Hepatocyte (in vitro differentiated cells): ENCODE data around the gene LRCOL1. TPM values are rescaled to one million over a fixed set of nuclear protein-coding genes. Genes with fewer than 3 reads are reported as not detected.

Experiments
- DNase-seq: peaks from one replicate; pipeline ENCODE4 v3.0.0-alpha.2; 2016; ENCODE audit warnings: low spot score
- H2AFZ ChIP-seq: fragments of 200-600 bp; sonication (generic); 2 replicates; pipeline ENCODE4 v1.6.0; 2016; ENCODE audit warnings: antibody characterized with exemption, mild to moderate bottlenecking
- H3K27ac ChIP-seq: fragments of 200-600 bp; sonication (generic); 2 replicates; pipeline ENCODE4 v1.5.1; 2016; ENCODE audit warnings: mild to moderate bottlenecking
- H3K27me3 ChIP-seq: fragments of 200-600 bp; sonication (generic); 2 replicates; pipeline ENCODE4 v1.6.1; 2016
- H3K36me3 ChIP-seq: fragments of 200-600 bp; sonication (generic); replicated peaks from 2 replicates; pipeline ENCODE4 v1.5.1; 2016; ENCODE audit warnings: low read depth; ENCODE audit not compliant: insufficient read depth
- H3K4me1 ChIP-seq: fragments of 200-600 bp; sonication (generic); 2 replicates; pipeline ENCODE4 v1.5.1; 2016; ENCODE audit warnings: mild to moderate bottlenecking, moderate library complexity; ENCODE audit not compliant: insufficient read depth
- H3K4me2 ChIP-seq: fragments of 200-600 bp; sonication (generic); 2 replicates; pipeline ENCODE4 v1.6.0; 2016
- H3K4me3 ChIP-seq: fragments of 200-600 bp; sonication (generic); 2 replicates; pipeline ENCODE4 v1.5.1; 2016; ENCODE audit warnings: mild to moderate bottlenecking
- H3K79me2 ChIP-seq: fragments of 200-600 bp; sonication (generic); 2 replicates; pipeline ENCODE4 v1.6.0; 2017; ENCODE audit warnings: mild to moderate bottlenecking
- H3K9me2 ChIP-seq: fragments of 200-600 bp; sonication (generic); replicated peaks from 2 replicates; pipeline ENCODE4 v1.6.0; 2017; ENCODE audit warnings: mild to moderate bottlenecking; ENCODE audit not compliant: insufficient read depth
- H3K9me3 ChIP-seq: fragments of 200-600 bp; sonication (generic); 2 replicates; pipeline ENCODE4 v1.5.1; 2016; ENCODE audit warnings: low read depth, mild to moderate bottlenecking
- H4K20me1 ChIP-seq: fragments of 200-600 bp; sonication (generic); 2 replicates; pipeline ENCODE4 v1.6.0; 2016; ENCODE audit warnings: mild to moderate bottlenecking; ENCODE audit not compliant: insufficient read depth, poor library complexity, severe bottlenecking
- CTCF ChIP-seq: fragments of 200-600 bp; sonication (generic); IDR thresholded peaks from 2 replicates; pipeline ENCODE4 v1.5.1; 2016; ENCODE audit warnings: antibody characterized with exemption, mild to moderate bottlenecking; ENCODE audit not compliant: poor library complexity
- EZH2 ChIP-seq: fragments of 200-600 bp; sonication (generic); IDR thresholded peaks from 2 replicates; pipeline ENCODE4 v1.6.1; 2016; ENCODE audit warnings: antibody characterized with exemption, mild to moderate bottlenecking, borderline replicate concordance
- EZH2phosphoT487 ChIP-seq: fragments of 200-600 bp; sonication (generic); IDR thresholded peaks from one replicate; pipeline ENCODE4 v1.6.1; 2018; ENCODE audit warnings: antibody characterized with exemption, mild to moderate bottlenecking, low read depth, moderate library complexity; ENCODE audit not compliant: unreplicated experiment, severe bottlenecking
- WGBS: methylation state at CpG from one replicate; pipeline ENCODE4 v1.1.6; 2016; ENCODE audit warnings: low lambda C conversion rate; ENCODE audit errors: missing lambda C conversion rate; 5-methylcytosine and 5-hydroxymethylcytosine counted together
- polyA plus RNA-seq: library from polyadenylated mRNA; unstranded; fragments of >200 nt; fragmentation: Nextera tagmentation; extraction: Ambion mirVana; gene quantifications from 2 replicates; pipeline ENCODE4 v1.2.1, GENCODE V29; 2016
- total RNA-seq: library from RNA; depleted of rRNA; stranded (reverse); fragments of >200 nt; gene quantifications from 2 replicates; pipeline ENCODE4 v1.2.3, GENCODE V29; 2014

Gene LRCOL1
- total and polyA plus RNA-seq, 2 experiments from 2014 or later = 0.28 TPM; not detected in 1

GRCh38 chr12:132578118-132578517 is 32.3 kb downstream of the LRCOL1 start:
- Histone ChIP-seq H3K9me3 (no peaks in the 10 kb centered on the region), H3K79me2 (no peaks in the 10 kb centered on the region), H3K27ac (no peak overlapping the region), H3K4me1 (no peaks in the 10 kb centered on the region), H4K20me1 (peaks cover 8% of the 10 kb centered on the region), H3K27me3 (peaks cover 12% of the 10 kb centered on the region), H3K4me3 (no peak overlapping the region), H3K4me2 (no peak overlapping the region), H3K36me3 (no peaks in the 10 kb centered on the region), H2AFZ (no peak overlapping the region), H3K9me2 (no peaks in the 10 kb centered on the region)
- 95% methylated on average over 10 of the region's 11 CpGs for WGBS
- DNase-seq = no peak
- TF ChIP-seq EZH2phosphoT487 (no peak), CTCF (no peak), EZH2 (no peak)

GRCh38 chr12:132577191-132577920 is 33.0 kb downstream of the LRCOL1 start:
- no peak for DNase-seq
- Histone ChIP-seq H3K27ac (no peak overlapping the region), H3K4me3 (no peak overlapping the region), H3K4me2 (no peak overlapping the region), H2AFZ (no peak overlapping the region), H4K20me1 (peaks cover 5% of the 10 kb centered on the region), H3K4me1 (no peaks in the 10 kb centered on the region), H3K9me2 (no peaks in the 10 kb centered on the region), H3K36me3 (no peaks in the 10 kb centered on the region), H3K27me3 (peaks cover 6% of the 10 kb centered on the region), H3K9me3 (no peaks in the 10 kb centered on the region), H3K79me2 (no peaks in the 10 kb centered on the region)
- WGBS = 94% methylated on average over 19 of the region's 22 CpGs
- TF ChIP-seq EZH2phosphoT487 (no peak), EZH2 (no peak), CTCF (no peak)

- H2AFZ ChIP-seq = no peak overlapping the region
- H3K27me3 ChIP-seq = peaks cover 4% of the 10 kb centered on the region
- H4K20me1 ChIP-seq = no peaks in the 10 kb centered on the region
- no peak overlapping the region for H3K4me3 ChIP-seq
- no peak overlapping the region for H3K4me2 ChIP-seq
- H3K36me3 ChIP-seq = no peaks in the 10 kb centered on the region
- H3K27ac ChIP-seq = no peak overlapping the region
- no peaks in the 10 kb centered on the region for H3K9me2 ChIP-seq
- no peaks in the 10 kb centered on the region for H3K9me3 ChIP-seq
- no peak for DNase-seq
- H3K4me1 ChIP-seq = no peaks in the 10 kb centered on the region
- 95% methylated on average over 12 of the region's 12 CpGs for WGBS
- no peaks in the 10 kb centered on the region for H3K79me2 ChIP-seq
- TF ChIP-seq CTCF = no peak
- no peak for TF ChIP-seq EZH2phosphoT487
- TF ChIP-seq EZH2 = no peak
Measured at GRCh38 chr12:132576701-132577100, 33.7 kb downstream of the LRCOL1 start.
